ENCODE measurements around the gene NAA11.
"Not testable (repeated sequence)": the region's sequence is repeated elsewhere in the genome, so short reads cannot be mapped to it uniquely, and the experiment has no call there.

The NAA11 gene

DNA sequence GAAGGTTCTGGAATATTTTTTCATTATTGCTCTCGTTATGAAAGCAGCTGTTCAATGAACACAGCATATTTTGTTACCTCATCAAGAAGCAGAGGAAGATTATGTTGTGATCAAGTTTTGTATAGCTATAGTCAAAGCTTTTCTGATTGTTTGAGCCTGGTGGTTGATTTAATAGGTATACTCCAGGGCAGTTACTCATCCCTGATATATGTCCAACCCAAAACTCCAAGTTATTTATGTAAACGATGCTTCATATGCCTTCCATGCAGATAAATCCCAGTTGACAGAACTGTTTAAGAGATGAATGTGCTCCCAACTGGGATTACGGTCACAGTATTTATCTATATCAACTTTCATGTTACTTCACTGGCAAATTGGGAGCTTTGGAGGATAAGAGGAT lies 19.1 kb downstream of the NAA11 start:
- no peak for DNase-seq

DNA sequence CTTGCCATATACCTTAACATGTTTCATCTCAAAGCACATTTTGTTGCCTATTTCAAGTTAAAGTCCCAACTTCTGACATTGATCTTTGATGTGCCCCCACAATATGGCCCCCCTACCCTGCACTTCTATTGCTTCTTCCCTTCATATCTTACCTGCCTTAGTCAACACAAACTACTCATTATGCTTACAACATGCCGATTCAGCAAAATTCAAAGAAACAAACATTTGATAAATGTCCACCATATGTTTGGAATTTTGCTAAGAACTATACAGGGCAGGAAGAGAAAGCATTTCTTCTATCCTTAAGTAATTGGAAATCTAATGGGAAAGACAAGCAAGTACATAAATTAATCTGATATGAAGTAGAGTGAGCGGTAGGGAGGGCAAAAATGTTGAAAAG lies 25.6 kb downstream of the NAA11 start:
- DNase-seq: no peak

DNA sequence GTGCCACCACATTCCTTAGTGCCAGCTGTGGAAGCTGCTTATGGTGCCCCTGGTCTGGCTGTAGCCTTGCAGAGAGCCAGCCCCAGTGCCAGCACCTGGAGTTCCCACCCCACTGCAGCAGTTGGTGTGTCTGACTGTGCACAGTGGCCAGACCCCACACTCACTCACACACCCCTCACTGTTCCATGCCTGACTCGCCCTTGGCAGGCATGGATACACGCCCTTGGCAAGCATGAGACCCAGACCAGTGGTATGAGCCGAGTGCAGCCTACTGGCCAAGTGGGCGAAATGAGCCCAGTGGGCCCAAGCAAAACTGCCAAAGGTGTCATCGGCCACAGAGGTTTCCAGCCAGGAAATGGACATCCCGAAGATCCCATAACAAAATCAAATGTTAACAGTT lies 27.4 kb downstream of the NAA11 start:
- DNase-seq: no peak

DNA sequence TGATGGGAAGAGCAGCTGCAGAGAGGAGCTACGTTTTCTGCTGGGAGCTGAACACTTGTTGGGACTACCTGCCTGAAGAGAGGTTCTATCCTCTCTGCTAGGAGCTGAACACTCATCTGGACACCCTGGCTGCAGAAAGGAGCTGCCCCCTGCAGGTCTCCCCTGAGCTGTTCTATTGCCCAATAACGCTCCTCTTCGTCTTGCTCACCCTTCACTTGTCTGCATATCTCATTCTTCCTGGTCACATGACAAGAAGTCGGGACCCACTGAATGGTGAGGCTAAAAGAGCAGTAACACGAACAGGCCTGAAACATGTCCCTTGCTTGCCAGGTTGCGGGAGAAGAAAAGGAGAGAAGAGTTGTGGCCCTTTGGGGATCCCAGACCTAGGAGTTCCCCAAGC lies 27.8 kb downstream of the NAA11 start:
- no peak for DNase-seq

DNA sequence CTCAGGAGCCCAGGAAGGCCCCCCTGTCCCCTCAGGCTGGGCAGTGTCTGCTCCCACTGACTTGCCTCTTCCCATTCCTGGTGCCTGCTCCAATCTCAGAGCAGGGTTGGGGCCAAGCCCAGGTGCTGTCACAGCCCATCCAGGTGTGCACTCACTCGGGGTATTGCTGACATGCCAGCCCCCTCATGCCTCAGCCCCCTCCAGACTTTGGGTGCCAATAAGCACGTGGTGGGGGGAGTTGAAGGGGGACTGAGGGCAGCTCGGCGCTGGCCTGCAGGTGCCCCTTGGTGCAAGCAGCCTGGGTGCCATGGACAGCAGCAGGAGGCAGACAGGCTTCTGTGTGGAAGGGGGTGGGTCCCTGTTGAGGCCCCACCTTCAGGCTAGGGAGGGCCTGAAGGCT lies 28.4 kb downstream of the NAA11 start:
- DNase-seq: no peak

DNA sequence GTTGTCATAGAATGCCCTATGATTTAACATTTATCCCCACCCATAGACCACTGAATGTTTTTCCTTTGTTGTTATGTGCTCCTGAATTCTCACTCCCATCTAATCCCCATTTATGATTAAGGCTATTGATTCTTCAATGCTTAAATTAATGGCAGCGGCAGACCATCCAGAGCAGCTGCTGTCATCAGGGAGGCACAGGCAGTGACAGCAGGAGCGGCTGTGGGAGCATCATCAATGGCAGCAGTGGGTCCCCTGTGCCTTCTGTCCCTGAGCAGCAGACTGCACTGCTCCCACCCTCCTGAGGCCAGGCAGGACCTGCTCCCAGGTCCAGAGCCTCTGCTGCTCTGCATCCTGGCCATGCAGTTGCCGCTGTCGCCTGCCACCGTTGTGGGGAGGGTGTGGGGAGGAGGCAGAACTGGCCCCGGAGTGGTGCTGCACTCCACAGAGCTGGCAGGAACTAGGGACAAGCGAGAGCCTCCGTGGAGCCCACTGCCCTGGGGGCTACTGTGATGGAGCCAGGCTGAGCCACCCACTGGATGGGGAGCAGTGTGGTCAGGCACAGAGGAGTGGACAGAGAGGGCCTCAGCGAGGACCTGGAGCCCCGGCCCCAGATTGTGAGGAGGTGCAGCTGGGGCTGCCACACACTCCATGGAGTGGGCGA lies 29.0 kb downstream of the NAA11 start:
- DNase-seq: no peak

DNA sequence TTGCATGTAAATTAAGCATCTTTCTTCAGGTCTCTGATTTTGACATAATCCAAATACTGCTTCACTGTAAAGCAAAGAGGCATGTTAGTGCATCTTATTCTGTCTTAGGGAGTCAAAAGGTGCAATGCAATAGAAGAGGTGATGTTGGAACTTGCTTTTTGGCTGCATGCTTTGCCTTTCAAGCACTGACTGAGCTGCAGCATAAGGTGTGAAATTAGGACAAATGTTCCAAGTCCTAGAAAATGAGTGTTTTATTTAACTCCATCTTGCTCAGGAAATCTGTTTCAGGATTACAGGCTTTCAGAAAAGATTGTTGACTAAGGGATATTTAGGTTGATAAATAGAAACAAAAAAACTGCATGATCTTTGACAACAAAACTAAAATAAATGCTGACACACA lies 30.8 kb downstream of the NAA11 start:
- no peak for DNase-seq

DNA sequence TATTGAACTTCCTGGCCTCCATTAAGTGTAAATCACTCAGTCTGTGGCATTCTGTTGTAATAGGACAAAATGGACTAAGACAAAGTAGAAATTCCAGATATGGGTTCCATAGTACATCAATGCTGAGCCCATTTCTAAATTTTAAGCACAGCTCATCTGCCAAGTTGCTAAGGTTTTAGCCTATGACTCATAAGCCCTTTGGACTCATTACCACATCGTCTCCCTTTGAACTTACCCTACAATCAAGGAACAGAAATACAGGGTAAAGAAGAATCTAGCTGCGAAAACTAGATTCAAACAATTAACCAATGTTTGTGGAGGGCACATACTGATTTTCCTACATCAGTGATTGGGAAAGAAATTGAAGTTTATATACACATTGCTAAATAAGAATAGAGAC lies 31.8 kb downstream of the NAA11 start:
- no peak for DNase-seq

DNA sequence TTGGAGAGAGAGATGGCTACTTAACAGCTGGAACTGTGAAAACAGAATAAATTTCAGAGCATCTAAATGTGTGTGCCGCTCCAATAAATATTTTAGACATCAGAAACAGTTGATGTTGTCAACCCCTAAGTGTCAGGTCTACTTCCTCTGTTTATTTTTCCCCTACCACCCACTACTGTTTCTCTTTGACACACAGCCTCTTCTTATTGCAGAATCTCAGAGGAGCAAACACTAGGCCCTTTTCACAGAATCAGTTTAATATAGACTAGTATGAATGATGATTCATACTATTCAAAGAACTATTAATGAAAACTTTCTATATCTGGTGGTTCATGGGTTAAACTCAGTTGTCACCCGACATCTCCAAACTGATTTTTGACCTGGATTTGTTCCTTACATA lies 33.9 kb downstream of the NAA11 start:
- no peak for DNase-seq

DNA sequence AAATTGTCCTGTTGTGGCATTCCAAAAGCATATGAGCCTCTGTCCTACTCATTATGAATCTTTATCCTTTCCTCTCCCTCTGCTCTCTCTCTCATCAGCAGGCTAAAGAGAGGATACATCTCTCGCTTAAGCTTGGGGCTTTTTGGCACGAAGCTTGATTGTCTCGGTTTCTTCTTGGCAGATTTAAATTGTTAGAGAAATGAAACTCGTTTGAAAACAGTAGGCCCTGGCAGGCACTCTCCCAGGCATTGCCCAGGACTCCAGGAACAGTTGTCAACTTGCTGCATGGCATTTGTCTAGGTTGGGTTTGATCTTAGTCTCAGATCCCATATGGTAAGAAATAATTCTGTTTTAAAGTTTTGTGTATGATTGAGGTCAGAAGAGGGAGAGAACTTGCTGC lies 35.5 kb downstream of the NAA11 start:
- no peak for DNase-seq

DNA sequence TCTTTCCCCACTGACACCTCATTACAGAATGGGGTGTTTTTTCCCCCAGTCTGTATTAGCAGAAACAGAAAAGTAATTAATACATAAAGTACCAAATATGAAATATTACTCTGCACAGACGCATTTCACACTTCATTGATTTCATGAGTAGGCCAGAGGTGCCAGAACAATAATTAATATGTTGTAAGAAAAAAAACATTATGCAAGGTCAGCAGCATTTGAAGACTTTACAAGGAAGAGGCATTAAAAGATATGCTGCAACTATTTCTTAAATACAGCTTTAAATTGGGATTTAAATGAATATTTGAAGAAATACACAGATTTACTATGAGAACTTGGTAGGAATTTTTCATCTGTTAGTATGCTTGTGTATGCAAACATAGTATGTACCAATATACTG lies 37.7 kb downstream of the NAA11 start:
- DNase-seq: no peak

DNA sequence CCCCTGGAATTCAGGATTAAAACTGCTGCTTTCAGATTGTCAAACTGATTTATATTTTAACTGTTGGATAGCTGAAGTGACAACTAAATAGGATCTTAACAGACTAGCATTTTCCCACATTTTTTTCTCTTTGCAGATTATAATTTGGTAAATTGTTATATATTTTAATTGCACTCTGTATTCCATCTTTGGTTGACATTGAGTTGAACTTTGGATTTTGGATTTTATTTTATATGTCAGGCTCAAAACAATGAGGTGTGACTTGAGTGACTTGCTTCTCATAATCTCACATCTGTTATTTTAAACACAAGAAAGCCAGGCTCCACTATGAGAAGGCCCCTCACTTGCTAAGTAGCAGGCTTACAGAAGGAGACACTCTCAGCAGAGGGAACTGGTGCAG lies 38.1 kb downstream of the NAA11 start:
- DNase-seq: no peak

DNA sequence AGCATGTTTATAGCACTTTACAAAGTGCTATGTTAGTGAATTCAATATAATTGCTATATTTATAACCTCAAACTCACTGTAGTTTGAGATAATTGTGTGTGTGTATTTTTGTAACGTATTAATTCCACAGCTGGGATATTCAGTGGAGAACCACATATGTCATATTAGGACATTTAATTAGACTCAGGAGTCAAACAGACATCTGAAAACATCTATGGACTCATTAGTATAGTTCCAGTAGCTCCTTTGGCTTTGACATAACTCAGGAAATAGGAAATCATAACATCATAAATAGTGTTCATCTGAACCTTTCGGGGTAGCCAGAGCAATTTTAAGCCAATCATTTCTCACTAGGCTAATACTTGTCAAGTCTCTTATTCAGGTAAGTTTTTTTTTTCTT lies 38.8 kb downstream of the NAA11 start:
- DNase-seq: no peak

DNA sequence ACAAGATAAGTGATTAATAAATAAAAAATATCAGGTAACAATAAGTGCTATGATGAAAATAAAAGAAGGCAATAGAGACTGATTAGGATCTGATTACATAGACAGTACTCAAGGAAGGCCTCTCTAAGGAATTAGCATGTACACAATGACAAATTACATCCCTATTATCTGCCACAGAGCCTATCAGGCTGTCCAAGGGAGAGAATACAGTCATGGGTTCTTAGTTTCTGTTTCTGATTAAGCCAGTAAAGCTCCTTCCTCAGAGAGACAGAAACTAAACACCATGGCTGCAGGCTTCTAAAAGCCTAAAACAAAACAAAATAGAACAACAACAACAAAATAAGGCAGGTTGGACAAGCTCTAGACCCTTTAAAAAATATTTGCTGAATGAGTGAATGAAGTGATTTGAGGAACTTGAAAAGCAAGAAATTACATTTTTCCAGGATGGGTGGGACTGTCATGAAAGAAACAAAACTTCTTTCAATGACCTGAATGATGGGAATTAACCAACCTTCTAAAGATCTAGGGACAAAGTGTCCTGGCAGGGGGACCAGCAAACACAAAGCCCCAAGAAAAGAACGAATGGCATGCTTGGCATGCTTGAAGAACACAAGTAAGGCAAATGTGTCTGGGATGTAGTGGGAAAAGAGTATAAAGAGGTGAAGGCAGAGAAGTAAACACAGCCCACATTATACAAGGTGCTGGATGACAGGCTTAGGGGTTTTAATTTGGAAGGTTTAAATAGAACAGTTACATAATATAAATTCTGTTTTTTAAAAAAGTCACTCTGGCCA lies 44.1 kb downstream of the NAA11 start:
- DNase-seq: no peak

DNA sequence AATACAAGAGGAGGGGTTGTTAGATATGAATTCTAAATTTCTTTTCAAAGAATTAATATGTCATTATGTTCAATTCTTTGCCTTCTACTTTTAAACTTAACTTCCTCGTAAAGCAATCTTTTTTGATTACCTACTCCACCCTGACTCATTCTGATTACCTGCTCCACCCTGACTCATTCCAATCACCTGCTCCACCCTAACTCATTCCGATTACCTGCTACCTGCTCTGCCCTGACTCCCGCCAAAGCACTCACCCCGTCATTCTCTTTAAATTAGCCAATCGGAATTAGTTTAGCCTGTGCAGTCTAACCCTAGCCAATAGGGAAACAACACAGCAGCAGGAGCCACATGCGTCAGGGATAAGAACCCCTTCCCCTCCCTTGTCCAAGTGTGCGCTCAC lies 48.4 kb downstream of the NAA11 start:
- DNase-seq: not testable (repeated sequence)

DNA sequence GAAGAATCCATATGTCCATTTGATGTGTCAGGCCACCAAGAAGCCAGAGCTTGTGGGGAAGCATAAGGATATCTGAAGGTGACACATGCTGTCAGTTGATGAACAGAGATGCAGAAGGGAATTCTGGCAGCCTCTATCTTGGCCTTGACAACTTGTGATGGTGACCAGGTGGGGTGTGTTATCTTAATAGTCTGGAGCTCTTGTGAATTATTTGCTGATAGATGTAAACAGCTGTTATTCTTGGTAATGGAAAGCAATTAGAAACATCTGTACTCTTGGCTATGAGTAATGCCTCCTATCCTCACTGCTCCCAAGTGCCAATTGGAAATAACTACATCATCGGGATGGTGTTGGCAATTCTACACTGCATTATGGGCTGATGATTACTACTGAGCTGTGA lies 51.9 kb downstream of the NAA11 start:
- no peak for DNase-seq

DNA sequence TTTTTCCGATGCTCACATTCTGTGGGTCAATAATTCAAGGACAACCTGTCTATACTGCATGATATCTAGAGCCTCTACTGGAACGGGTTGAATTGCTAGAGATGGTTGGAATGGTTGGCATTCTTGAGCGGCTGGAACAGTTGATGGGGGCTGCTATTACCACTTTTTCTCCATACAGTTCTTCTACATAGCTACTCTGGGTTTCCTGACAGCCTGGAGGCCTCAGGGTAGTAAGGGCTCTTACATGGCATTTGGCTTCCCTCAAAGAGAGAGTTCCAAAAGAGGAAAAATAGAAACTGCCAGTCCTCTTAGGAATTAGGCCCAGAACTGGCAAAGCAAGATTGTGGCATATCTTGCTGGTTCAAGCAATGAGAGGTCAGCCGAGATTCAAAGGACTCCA lies 53.1 kb downstream of the NAA11 start:
- no peak for DNase-seq

DNA sequence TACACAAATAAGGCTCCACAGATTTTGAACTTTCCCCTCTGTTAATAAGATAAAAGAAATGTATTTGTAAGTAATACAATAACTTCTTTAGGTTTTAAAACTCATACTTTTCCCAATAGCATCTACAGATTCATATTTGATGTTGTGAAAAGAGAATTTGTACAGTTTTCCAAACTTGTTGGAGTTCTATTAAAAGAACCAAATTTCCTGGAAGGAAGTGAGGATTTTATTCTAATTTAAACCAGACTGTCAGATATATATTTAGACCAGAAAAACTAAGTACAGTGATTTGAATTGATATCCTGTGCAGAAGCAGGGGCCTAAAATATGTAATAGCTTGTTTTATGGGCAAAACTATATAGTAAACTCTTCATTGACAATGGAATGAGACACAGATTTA lies 53.7 kb downstream of the NAA11 start:
- no peak for DNase-seq

DNA sequence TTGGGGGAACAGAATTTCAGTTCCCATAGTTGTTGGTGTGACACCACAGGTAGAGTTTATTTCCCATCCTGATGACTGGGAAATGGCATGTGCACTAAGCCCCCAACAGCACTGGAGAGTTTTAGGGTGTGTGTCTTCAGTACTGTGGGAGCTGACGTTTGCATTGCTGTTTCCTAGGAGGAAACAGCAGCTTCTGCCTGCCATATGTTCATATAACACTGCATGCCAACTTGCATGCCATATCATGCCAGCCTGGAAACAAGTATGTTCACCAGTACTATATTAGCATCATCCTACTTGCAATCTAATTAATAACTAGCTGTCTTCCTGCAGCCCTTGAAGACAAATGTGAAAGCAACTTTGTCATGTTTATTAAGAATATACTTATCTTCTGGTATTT lies 58.2 kb downstream of the NAA11 start:
- DNase-seq: no peak

Data from GOT3 (cell line).